ENCODE measurements around the gene LAMTOR2.
"Not testable (repeated sequence)": the region's sequence is repeated elsewhere in the genome, so short reads cannot be mapped to it uniquely, and the experiment has no call there.

LAMTOR2 gene

GRCh38 chr1:156069490-156070455 is 15.2 kb downstream of the LAMTOR2 start:
- no peak for DNase-seq (ENCODE audit: low read depth in 2 of 2)
- no peak overlapping the region for H3K4me3 ChIP-seq (replicated peaks in 1 of 2; ENCODE audit: low read depth in 2 of 2, low read length in 2 of 2)
- no peak for TF ChIP-seq CTCF (IDR thresholded peaks at IDR 0.05; ENCODE audit: low read depth, low read length)

- DNase-seq (ENCODE audit: low read depth in 2 of 2), result no peak
- no peak overlapping the region for H3K4me3 ChIP-seq (replicated peaks in 1 of 2; ENCODE audit: low read depth in 2 of 2, low read length in 2 of 2)
- TF ChIP-seq CTCF (IDR thresholded peaks at IDR 0.05; ENCODE audit: low read depth, low read length), result no peak
Measured at GRCh38 chr1:156070548-156070947, 16.0 kb downstream of the LAMTOR2 start.

GRCh38 chr1:156071332-156071816 is 16.8 kb downstream of the LAMTOR2 start:
- not testable (repeated sequence) for DNase-seq (ENCODE audit: low read depth in 2 of 2); H3K4me3 ChIP-seq (replicated peaks in 1 of 2; ENCODE audit: low read depth in 2 of 2, low read length in 2 of 2)

GRCh38 chr1:156072251-156072650 is 17.7 kb downstream of the LAMTOR2 start:
- H3K4me3 ChIP-seq (replicated peaks in 1 of 2; ENCODE audit: low read depth in 2 of 2, low read length in 2 of 2), result no peak overlapping the region
- no peak for DNase-seq (ENCODE audit: low read depth in 2 of 2)
- TF ChIP-seq CTCF (IDR thresholded peaks at IDR 0.05; ENCODE audit: low read depth, low read length), result no peak

GRCh38 chr1:156073110-156073687 is 18.6 kb downstream of the LAMTOR2 start:
- no peak for DNase-seq (ENCODE audit: low read depth in 2 of 2)
- TF ChIP-seq CTCF (IDR thresholded peaks at IDR 0.05; ENCODE audit: low read depth, low read length), result no peak
- no peak overlapping the region for H3K4me3 ChIP-seq (replicated peaks in 1 of 2; ENCODE audit: low read depth in 2 of 2, low read length in 2 of 2)

GRCh38 chr1:156073740-156074139 is 19.2 kb downstream of the LAMTOR2 start:
- no peak for TF ChIP-seq CTCF (IDR thresholded peaks at IDR 0.05; ENCODE audit: low read depth, low read length)
- no peak for DNase-seq (ENCODE audit: low read depth in 2 of 2)

GRCh38 chr1:156074661-156075060 is 20.1 kb downstream of the LAMTOR2 start:
- DNase-seq (ENCODE audit: low read depth in 2 of 2), result no peak
- no peak for TF ChIP-seq CTCF (IDR thresholded peaks at IDR 0.05; ENCODE audit: low read depth, low read length)
- H3K4me3 ChIP-seq (replicated peaks in 1 of 2; ENCODE audit: low read depth in 2 of 2, low read length in 2 of 2), result no peak overlapping the region

More at GRCh38 chr1:156073740-156074139, 19.2 kb downstream of the LAMTOR2 start:
- H3K4me3 ChIP-seq (replicated peaks in 1 of 2; ENCODE audit: low read depth in 2 of 2, low read length in 2 of 2), result no peak overlapping the region
